OCI-LY7 (cell line): ENCODE results near the gene WWOX. TPM values are rescaled to one million over a fixed set of nuclear protein-coding genes. Genes with fewer than 3 reads are reported as not detected.

ENCODE experiments used
- BruUV-seq: library from RNA; stranded (reverse); fragments of 400-500 nt; replicated peaks from 2 replicates; lab custom pipeline; 2021; lab: Mats Ljungman, UMichigan
- CTCF ChIA-PET: fragments of 300-600 bp; sonication (Branson Sonifier 250); formaldehyde crosslinking; loops from one replicate; lab custom pipeline; 2022; ENCODE audit warnings: antibody characterized with exemption; ENCODE audit not compliant: unreplicated experiment; lab: Charles Lee
- POLR2A ChIA-PET: fragments of 300-600 bp; sonication (Branson Sonifier 250); formaldehyde crosslinking; loops from one replicate; lab custom pipeline; 2022; ENCODE audit warnings: antibody characterized with exemption; lab: Charles Lee
- DNase-seq: peaks from one replicate; pipeline ENCODE4 v3.0.0-alpha.2; 2015; ENCODE audit warnings: low spot score
- H2AFZ ChIP-seq: fragments of 200-600 bp; sonication (generic), shearing (Covaris generic); 2 replicates; pipeline ENCODE4 v1.6.1; 2014; ENCODE audit warnings: mild to moderate bottlenecking, antibody characterized with exemption, low read length, moderate library complexity
- H3K27ac ChIP-seq: fragments of 200-600 bp; sonication (generic); 2 replicates; pipeline ENCODE4 v1.5.1; 2014; ENCODE audit warnings: mixed run types, low read depth, mild to moderate bottlenecking, moderate library complexity, low read length, inconsistent platforms; ENCODE audit not compliant: poor library complexity, severe bottlenecking
- H3K36me3 ChIP-seq: fragments of 200-600 bp; sonication (generic); 2 replicates; pipeline ENCODE4 v1.6.1; 2014; ENCODE audit warnings: mild to moderate bottlenecking, antibody characterized with exemption, low read length, moderate library complexity, mixed read lengths; ENCODE audit not compliant: insufficient read depth
- H3K4me1 ChIP-seq: fragments of 200-600 bp; sonication (generic); 2 replicates; pipeline ENCODE4 v1.5.1; 2014; ENCODE audit warnings: mild to moderate bottlenecking, low read length; ENCODE audit not compliant: insufficient read depth, poor library complexity, severe bottlenecking
- H3K4me2 ChIP-seq: fragments of 200-600 bp; sonication (generic); 2 replicates; pipeline ENCODE4 v1.6.1; 2014; ENCODE audit warnings: mild to moderate bottlenecking, low read length
- H3K4me3 ChIP-seq: fragments of 200-600 bp; sonication (generic); 2 replicates; pipeline ENCODE4 v1.5.1; 2014; ENCODE audit warnings: mild to moderate bottlenecking, low read depth, low read length; ENCODE audit not compliant: poor library complexity, severe bottlenecking
- H3K79me2 ChIP-seq: fragments of 200-600 bp; sonication (generic); 2 replicates; pipeline ENCODE4 v1.6.1; 2016; ENCODE audit warnings: low read depth, mild to moderate bottlenecking, low read length, moderate library complexity, mixed read lengths; ENCODE audit not compliant: insufficient read depth
- H3K9me2 ChIP-seq: fragments of 200-600 bp; sonication (generic); 2 replicates; pipeline ENCODE4 v1.6.1; 2016; ENCODE audit warnings: mild to moderate bottlenecking, low read length, mixed read lengths; ENCODE audit not compliant: insufficient read depth
- H3K9me3 ChIP-seq: fragments of 200-600 bp; sonication (generic); 2 replicates; pipeline ENCODE4 v1.6.1; 2014; ENCODE audit warnings: mild to moderate bottlenecking, mixed run types, low read length, mixed read lengths
- H4K20me1 ChIP-seq: fragments of 200-600 bp; sonication (generic); 2 replicates; pipeline ENCODE4 v1.6.1; 2014; ENCODE audit warnings: mild to moderate bottlenecking, antibody characterized with exemption, low read length, moderate library complexity, mixed read lengths; ENCODE audit not compliant: insufficient read depth
- CTCF ChIP-seq: fragments of 200-600 bp; sonication (generic); conservative IDR thresholded peaks from 2 replicates; pipeline ENCODE4 v1.5.1; 2014; ENCODE audit warnings: mild to moderate bottlenecking, antibody characterized with exemption, low read length, moderate library complexity, mixed read lengths
- EZH2phosphoT487 ChIP-seq: fragments of 200-600 bp; sonication (generic); IDR thresholded peaks from 2 replicates; pipeline ENCODE4 v1.6.1; 2018; ENCODE audit warnings: low read depth, borderline replicate concordance, mild to moderate bottlenecking, mixed run types, antibody characterized with exemption, low read length, moderate library complexity, mixed read lengths
- intact Hi-C: fragments of 100-400 bp; cut with micrococcal nuclease; formaldehyde crosslinking; loops from one replicate; pipeline ENCODE4 v1.10.0; 2022; ENCODE audit not compliant: unreplicated experiment
- total RNA-seq, 2 experiments: library from RNA; depleted of rRNA in 1 of 2; stranded (reverse); fragments of >200 nt in 1 of 2; shearing (Covaris generic) in 1 of 2; gene quantifications; 2 replicates each; pipeline ENCODE4 v1.2.3, GENCODE V29; 2014 to 2022

The WWOX gene
- total RNA-seq, 2 experiments from 2014 or later, result 40.2 to 47.6 TPM

DNA sequence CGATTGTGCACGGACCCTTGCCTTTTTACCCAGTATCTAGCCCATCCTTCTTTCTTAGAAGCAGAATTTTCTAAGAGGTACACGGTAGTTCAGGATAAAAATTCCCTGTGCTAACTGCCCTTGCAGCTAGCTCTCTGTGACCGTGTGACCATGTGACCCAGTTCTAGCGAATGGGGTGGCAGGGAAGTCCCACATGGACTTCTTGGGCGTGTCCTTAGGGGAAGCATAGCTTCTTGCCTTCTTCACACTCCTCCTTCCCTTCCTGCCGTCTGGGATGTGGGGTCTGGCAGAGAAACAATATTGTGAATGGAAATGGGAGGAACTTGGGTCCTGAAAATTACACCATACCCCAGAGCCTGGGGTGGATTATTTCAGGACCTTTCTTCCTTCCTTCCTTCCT lies 830.4 kb downstream of the WWOX start:
- no peaks in the 10 kb centered on the region for H3K9me3 ChIP-seq
- DNase-seq, result no peak
- H2AFZ ChIP-seq, result no peak overlapping the region
- no peaks in the 10 kb centered on the region for H3K4me1 ChIP-seq
- TF ChIP-seq EZH2phosphoT487, result no peak
- TF ChIP-seq CTCF, result no peak
- H3K9me2 ChIP-seq, result no peaks in the 10 kb centered on the region
- POLR2A ChIA-PET, result no interaction called here
- BruUV-seq, result no TSS peak
- H4K20me1 ChIP-seq, result no peaks in the 10 kb centered on the region
- H3K27ac ChIP-seq, result no peak overlapping the region
- CTCF ChIA-PET, result no interaction called here
- H3K4me2 ChIP-seq, result no peak overlapping the region
- no peak overlapping the region for H3K4me3 ChIP-seq
- H3K79me2 ChIP-seq, result no peaks in the 10 kb centered on the region
- intact Hi-C loops, result loop anchor here (10.0 kb wide), 2 partner anchors 115 to 225 kb away; no protein-coding TSS in a partner anchor
- H3K36me3 ChIP-seq, result no peaks in the 10 kb centered on the region

GRCh38 chr16:78930561-78930960 lies 831.1 kb downstream of the WWOX start:
- Histone ChIP-seq H3K9me3 (no peaks in the 10 kb centered on the region), H3K27ac (no peak overlapping the region), H3K9me2 (no peaks in the 10 kb centered on the region), H2AFZ (no peak overlapping the region), H4K20me1 (no peaks in the 10 kb centered on the region), H3K36me3 (no peaks in the 10 kb centered on the region), H3K79me2 (no peaks in the 10 kb centered on the region), H3K4me2 (no peak overlapping the region), H3K4me1 (no peaks in the 10 kb centered on the region), H3K4me3 (no peak overlapping the region)
- ChIA-PET CTCF (no interaction called here), POLR2A (no interaction called here)
- intact Hi-C loops, result no loop called here
- DNase-seq, result no peak
- no TSS peak for BruUV-seq
- no peak for TF ChIP-seq EZH2phosphoT487
- no peak for TF ChIP-seq CTCF

GRCh38 chr16:78931267-78931666 lies 831.8 kb downstream of the WWOX start:
- Histone ChIP-seq H3K79me2 (no peaks in the 10 kb centered on the region), H2AFZ (no peak overlapping the region), H3K36me3 (no peaks in the 10 kb centered on the region), H3K4me2 (no peak overlapping the region), H4K20me1 (no peaks in the 10 kb centered on the region), H3K4me3 (no peak overlapping the region), H3K4me1 (no peaks in the 10 kb centered on the region), H3K9me2 (no peaks in the 10 kb centered on the region), H3K27ac (no peak overlapping the region), H3K9me3 (no peaks in the 10 kb centered on the region)
- ChIA-PET CTCF (no interaction called here), POLR2A (no interaction called here)
- TF ChIP-seq EZH2phosphoT487 (no peak), CTCF (no peak)
- BruUV-seq, result no TSS peak
- intact Hi-C loops, result no loop called here
- DNase-seq, result no peak
